Lung microvascular endothelial cell (primary cell): ENCODE results near the gene FHAD1. TPM values are rescaled to one million over a fixed set of nuclear protein-coding genes. Genes with fewer than 3 reads are reported as not detected.

Experiments
- DNase-seq, 2 donors: peaks; one replicate each; pipeline versions ENCODE4 v3.0.0 to v3.0.0-alpha.2; 2010; ENCODE audit warnings: low read depth in 2 of 2
- total RNA-seq: library from RNA; depleted of rRNA; stranded (reverse); fragments of >200 nt; gene quantifications from 2 replicates; pipeline ENCODE4 v1.2.1, GENCODE V29; 2014

The FHAD1 gene
- total RNA-seq, 1 donor from 2014 or later = not detected

DNA sequence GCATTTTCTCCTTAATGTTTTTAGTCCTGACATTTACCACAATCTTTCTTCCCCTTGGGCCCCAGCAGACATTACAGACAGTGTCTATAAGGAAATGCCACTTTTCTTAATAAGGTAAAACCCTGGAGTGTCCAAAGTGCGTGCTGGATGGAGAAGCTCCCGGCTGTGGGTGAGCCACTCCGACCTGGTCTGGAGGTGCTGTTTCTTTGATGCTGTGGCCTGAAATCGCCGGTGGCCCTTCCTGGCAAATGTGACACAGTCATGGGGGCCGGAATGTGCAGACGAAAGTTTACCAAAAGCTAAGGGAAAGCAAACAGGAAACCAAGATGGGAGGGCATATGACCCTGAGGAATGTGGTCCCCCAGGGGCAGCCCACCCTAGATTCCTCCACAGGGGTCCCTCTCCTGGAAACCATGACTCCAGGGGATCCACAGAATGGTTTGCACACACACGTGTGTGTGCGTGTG, 77.9 kb downstream of the FHAD1 start:
- no peak for DNase-seq

- DNase-seq = no peak
These were observed 78.5 kb downstream of the FHAD1 start for GRCh38 chr1:15325375-15326085.

- peak in 1 of 2 donors; percentile 54 for DNase-seq
These were observed 79.9 kb downstream of the FHAD1 start for GRCh38 chr1:15326691-15327588.

GRCh38 chr1:15328351-15329103, 81.5 kb downstream of the FHAD1 start:
- peak; percentile 87 to 98 for DNase-seq

DNA sequence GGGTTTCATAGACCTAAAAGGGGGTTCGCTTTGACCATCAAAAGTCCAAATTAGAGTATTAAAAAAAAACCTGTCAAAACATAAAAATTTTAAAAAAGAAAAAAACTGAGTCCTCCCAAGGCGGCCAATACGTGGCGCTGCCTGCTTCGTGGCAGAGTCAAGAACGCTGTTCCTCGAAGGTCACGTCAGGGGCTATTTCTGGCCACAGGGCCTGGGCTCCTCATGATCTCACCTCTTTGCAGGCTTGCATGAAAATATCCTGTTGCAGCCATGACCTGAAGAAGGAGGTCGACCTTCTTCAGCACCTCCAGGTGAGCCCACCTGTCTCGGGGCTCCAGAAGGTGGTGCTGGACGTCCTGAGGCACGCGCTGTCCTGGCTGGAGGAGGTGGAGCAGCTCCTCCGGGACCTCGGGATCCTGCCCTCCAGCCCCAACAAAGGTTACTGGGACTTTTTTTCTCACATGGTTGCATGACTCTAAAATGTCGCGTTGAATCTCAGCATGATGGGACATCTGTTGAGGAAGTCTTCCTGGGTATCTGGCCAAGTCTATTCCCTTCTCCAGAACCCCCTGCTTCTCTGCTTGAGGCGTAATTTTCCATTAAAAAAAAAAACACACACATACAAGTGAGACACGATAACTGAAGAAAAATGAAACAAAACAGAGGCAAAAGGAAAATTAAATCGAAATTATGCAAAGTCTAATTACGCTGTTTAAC, 82.2 kb downstream of the FHAD1 start:
- peak in 1 of 2 donors; percentile 79 for DNase-seq

GRCh38 chr1:15330028-15330427, 83.0 kb downstream of the FHAD1 start:
- peak in 1 of 2 donors; percentile 70 for DNase-seq

GRCh38 chr1:15331180-15331579, 84.2 kb downstream of the FHAD1 start:
- DNase-seq = no peak

DNA sequence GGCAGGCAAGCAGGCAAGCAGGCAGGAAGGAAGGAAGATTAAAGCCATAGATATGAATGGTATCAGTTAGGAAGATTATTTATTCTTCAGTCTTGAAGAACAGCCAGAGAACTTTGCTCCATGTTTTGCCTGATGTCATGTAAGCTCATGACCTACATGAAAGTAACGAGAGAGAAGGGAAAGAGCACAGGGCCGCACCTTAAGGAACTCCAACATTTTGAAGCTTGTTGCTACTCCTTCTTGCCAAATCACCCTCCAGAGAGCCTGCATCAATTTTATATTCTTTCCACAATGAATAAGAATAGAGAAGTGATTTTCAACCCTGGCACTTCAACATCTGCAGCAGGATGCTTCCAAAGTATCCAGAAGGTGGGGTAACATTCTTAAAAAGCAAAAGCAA, 84.7 kb downstream of the FHAD1 start:
- no peak for DNase-seq

DNA sequence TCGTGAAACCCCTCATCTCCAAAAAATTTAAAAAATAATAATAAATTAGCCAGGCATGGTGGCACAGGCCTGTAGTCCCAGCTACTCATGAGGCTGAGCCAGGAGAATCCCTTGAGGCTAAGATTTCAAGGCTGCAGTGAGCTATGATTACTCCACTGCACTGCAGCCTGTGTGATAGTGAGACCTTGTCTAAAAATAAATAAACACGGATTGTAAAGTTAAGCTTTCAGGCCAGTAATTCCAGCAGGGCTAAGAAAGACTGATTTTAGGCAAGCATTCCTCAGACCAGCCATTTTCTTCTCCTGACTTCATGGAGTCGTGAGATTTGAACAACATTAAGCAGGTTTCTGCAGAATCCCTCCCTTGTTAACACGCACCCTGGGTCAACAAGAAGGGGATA, 85.5 kb downstream of the FHAD1 start:
- no peak for DNase-seq

GRCh38 chr1:15332952-15333715, 86.1 kb downstream of the FHAD1 start:
- no peak for DNase-seq

- no peak for DNase-seq
These were observed 88.0 kb downstream of the FHAD1 start for GRCh38 chr1:15334995-15335394.

GRCh38 chr1:15336866-15337265, 89.8 kb downstream of the FHAD1 start:
- peak in 1 of 2 donors; percentile 26 for DNase-seq

- DNase-seq = peak; percentile 73 to 93
These were observed 90.8 kb downstream of the FHAD1 start for GRCh38 chr1:15337656-15338402.

DNA sequence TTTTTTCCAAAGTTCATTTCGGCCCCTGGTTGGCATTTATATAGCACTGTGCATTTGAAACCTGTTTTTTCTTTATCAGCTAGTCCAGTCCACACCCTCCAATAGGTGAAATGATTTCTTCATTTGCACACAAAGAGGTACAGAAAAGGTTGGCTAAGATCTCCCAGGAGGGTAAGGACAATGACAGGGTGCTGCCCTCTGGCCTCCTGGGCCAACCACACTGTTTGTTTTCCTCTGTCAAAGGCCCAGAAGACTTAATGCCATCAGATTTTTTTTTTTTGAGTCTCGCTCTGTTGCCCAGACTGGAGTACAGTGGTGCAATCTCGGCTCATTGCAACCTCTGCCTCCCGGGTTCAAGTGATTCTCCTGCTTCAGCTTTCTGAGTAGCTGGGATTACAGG, 92.5 kb downstream of the FHAD1 start:
- no peak for DNase-seq

DNA sequence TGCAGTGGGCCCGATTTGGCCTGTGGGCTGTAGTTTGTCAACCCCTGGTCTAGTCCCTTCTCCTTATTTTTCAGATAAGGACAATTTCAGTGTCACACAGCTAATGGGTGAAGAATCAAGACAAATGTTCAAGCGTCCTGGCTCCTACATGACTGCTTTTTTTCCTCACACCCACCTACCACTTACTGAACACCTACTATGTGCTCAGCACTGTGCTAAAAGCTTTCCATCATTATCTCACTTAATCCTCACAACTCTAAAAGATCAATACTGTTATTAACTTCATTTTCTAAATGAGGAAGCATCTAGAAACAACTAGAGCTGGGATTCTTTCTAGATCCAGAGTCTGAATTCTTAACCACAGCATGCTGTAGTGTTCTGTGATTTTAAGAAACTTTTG, 94.2 kb downstream of the FHAD1 start:
- no peak for DNase-seq

- peak; percentile 77 to 89 for DNase-seq
These were observed 94.8 kb downstream of the FHAD1 start for GRCh38 chr1:15341634-15342407.

GRCh38 chr1:15342408-15342967, 95.5 kb downstream of the FHAD1 start:
- DNase-seq = no peak

- DNase-seq = no peak
These were observed 96.1 kb downstream of the FHAD1 start for GRCh38 chr1:15343099-15343498.

- DNase-seq = peak; percentile 30 to 71
These were observed 96.7 kb downstream of the FHAD1 start for GRCh38 chr1:15343729-15344128.
